ENCODE results near the gene DUOXA2.
"Not testable (repeated sequence)": the region's sequence is repeated elsewhere in the genome, so short reads cannot be mapped to it uniquely, and the experiment has no call there.

The DUOXA2 gene

GRCh38 chr15:45114076-45114750, at the start of gene DUOXA2, which contains the start of gene DUOX2:
Gene DUOXA2, plus strand, starts transcription at chr15:45114326. Its CDS starts 280 bp downstream, at chr15:45114606.
Gene DUOX2, minus strand, starts transcription at chr15:45114172. Its CDS starts 761 bp downstream, at chr15:45113411.
- no peak for DNase-seq

- no peak for DNase-seq
Observed at GRCh38 chr15:45064386-45064785, 49.7 kb upstream of the DUOXA2 start.

- not testable (repeated sequence) for DNase-seq
Observed at GRCh38 chr15:45069942-45070360, 44.2 kb upstream of the DUOXA2 start.

GRCh38 chr15:45073602-45074001, 40.5 kb upstream of the DUOXA2 start:
- DNase-seq = not testable (repeated sequence)

- not testable (repeated sequence) for DNase-seq
Observed at GRCh38 chr15:45075440-45076320, 38.4 kb upstream of the DUOXA2 start.

GRCh38 chr15:45077391-45077790, 36.7 kb upstream of the DUOXA2 start:
- DNase-seq = not testable (repeated sequence)

- DNase-seq = not testable (repeated sequence)
Observed at GRCh38 chr15:45079201-45079600, 34.9 kb upstream of the DUOXA2 start.

- not testable (repeated sequence) for DNase-seq
Observed at GRCh38 chr15:45079628-45080246, 34.4 kb upstream of the DUOXA2 start.

- not testable (repeated sequence) for DNase-seq
Observed at GRCh38 chr15:45080593-45080992, 33.5 kb upstream of the DUOXA2 start.

- DNase-seq = not testable (repeated sequence)
Observed at GRCh38 chr15:45082412-45082811, 31.7 kb upstream of the DUOXA2 start.

GRCh38 chr15:45083223-45083622, 30.9 kb upstream of the DUOXA2 start:
- DNase-seq = no peak

- no peak for DNase-seq
Observed at GRCh38 chr15:45084163-45084562, 30.0 kb upstream of the DUOXA2 start.

GRCh38 chr15:45087513-45087912, 26.6 kb upstream of the DUOXA2 start:
- DNase-seq = no peak

- no peak for DNase-seq
Observed at GRCh38 chr15:45088801-45089711, 25.1 kb upstream of the DUOXA2 start.

GRCh38 chr15:45089712-45090373, 24.3 kb upstream of the DUOXA2 start:
- no peak for DNase-seq

- no peak for DNase-seq
Observed at GRCh38 chr15:45091161-45091560, 23.0 kb upstream of the DUOXA2 start.

- DNase-seq = no peak
Observed at GRCh38 chr15:45091576-45091975, 22.6 kb upstream of the DUOXA2 start.

- no peak for DNase-seq
Observed at GRCh38 chr15:45093013-45093412, 21.1 kb upstream of the DUOXA2 start.

GRCh38 chr15:45093622-45094357, 20.3 kb upstream of the DUOXA2 start:
- no peak for DNase-seq

GRCh38 chr15:45094358-45094730, 19.8 kb upstream of the DUOXA2 start:
- no peak for DNase-seq

- DNase-seq = no peak
Observed at GRCh38 chr15:45095661-45096060, 18.5 kb upstream of the DUOXA2 start.
